ENCODE results near the gene PNPLA2. TPM values are rescaled to one million over a fixed set of nuclear protein-coding genes. Genes with fewer than 3 reads are reported as not detected.

PNPLA2 gene
- total RNA-seq, 1 donor from 2014 or later: 40.5 TPM

DNA sequence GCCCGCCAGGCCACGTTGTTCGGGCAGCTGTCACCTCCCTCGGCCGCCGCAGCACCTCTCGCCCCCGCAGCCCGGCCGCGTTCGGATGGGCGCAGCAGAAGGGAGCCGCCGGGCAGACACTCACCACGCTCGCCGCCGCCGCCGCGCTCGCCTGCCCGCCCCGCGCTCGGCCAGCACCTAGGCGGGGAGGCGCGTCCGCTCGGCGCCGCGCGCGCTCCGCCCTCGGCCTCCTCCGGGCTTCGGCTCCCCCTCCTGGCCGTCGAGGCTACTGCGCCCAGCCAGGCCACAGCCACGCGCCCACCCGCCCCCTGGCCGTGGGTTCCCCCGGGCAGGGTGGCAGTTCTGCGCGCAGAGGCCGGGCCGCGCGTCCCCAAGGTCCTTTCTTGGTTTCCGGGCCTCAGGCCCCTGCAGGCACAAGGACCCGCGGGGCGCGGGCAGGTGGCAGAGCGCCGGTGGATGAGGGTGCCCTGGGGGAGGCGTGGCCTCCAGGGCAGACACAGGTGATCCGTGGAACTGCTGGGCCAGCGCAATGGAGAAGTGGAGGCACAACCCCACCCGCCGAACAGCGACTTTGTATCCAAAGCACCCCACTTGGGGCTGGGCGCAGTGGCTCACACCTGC, 20.5 kb upstream of the PNPLA2 start, which contains the start of gene SLC25A22:
Gene SLC25A22 (minus strand): TSS at position 189 of the 621 bp plus-strand sequence. CDS start 3,275 bp downstream, outside the sequence.
- peak; percentile 94 for TF ChIP-seq CTCF (IDR thresholded peaks at IDR 0.05; ENCODE audit: unreplicated experiment)
- H3K27me3 Mint-ChIP-seq (ENCODE audit: unreplicated experiment): peaks cover 10% of the 10 kb centered on the region
- H3K4me1 Mint-ChIP-seq (ENCODE audit: unreplicated experiment): no peaks in the 10 kb centered on the region
- peak within 1 kb of the TSS; percentile 83 for H3K4me3 Mint-ChIP-seq (ENCODE audit: unreplicated experiment)
- no peaks in the 10 kb centered on the region for H3K36me3 Mint-ChIP-seq (ENCODE audit: low read depth, unreplicated experiment)
- no peaks in the 10 kb centered on the region for H3K9me3 Mint-ChIP-seq (ENCODE audit: unreplicated experiment)
- peak; percentile 95 for DNase-seq (ENCODE audit: low spot score)
- H3K27ac Mint-ChIP-seq (ENCODE audit: unreplicated experiment): no peak within 1 kb of the TSS

GRCh38 chr11:799641-800316, 18.9 kb upstream of the PNPLA2 start:
- TF ChIP-seq CTCF (IDR thresholded peaks at IDR 0.05; ENCODE audit: unreplicated experiment): no peak
- Mint-ChIP-seq H3K36me3 (ENCODE audit: low read depth, unreplicated experiment) (no peaks in the 10 kb centered on the region), H3K4me1 (ENCODE audit: unreplicated experiment) (no peaks in the 10 kb centered on the region), H3K9me3 (ENCODE audit: unreplicated experiment) (no peaks in the 10 kb centered on the region), H3K27ac (ENCODE audit: unreplicated experiment) (no peak overlapping the region), H3K4me3 (ENCODE audit: unreplicated experiment) (no peak overlapping the region), H3K27me3 (ENCODE audit: unreplicated experiment) (peaks cover 12% of the 10 kb centered on the region)
- DNase-seq (ENCODE audit: low spot score): no peak

- H3K4me1 Mint-ChIP-seq (ENCODE audit: unreplicated experiment): no peaks in the 10 kb centered on the region
- peaks cover 12% of the 10 kb centered on the region for H3K27me3 Mint-ChIP-seq (ENCODE audit: unreplicated experiment)
- H3K4me3 Mint-ChIP-seq (ENCODE audit: unreplicated experiment): no peak overlapping the region
- TF ChIP-seq CTCF (IDR thresholded peaks at IDR 0.05; ENCODE audit: unreplicated experiment): no peak
- no peak for DNase-seq (ENCODE audit: low spot score)
- no peak overlapping the region for H3K27ac Mint-ChIP-seq (ENCODE audit: unreplicated experiment)
- no peaks in the 10 kb centered on the region for H3K9me3 Mint-ChIP-seq (ENCODE audit: unreplicated experiment)
- no peaks in the 10 kb centered on the region for H3K36me3 Mint-ChIP-seq (ENCODE audit: low read depth, unreplicated experiment)
Measured at GRCh38 chr11:800473-800872, 18.2 kb upstream of the PNPLA2 start.

DNA sequence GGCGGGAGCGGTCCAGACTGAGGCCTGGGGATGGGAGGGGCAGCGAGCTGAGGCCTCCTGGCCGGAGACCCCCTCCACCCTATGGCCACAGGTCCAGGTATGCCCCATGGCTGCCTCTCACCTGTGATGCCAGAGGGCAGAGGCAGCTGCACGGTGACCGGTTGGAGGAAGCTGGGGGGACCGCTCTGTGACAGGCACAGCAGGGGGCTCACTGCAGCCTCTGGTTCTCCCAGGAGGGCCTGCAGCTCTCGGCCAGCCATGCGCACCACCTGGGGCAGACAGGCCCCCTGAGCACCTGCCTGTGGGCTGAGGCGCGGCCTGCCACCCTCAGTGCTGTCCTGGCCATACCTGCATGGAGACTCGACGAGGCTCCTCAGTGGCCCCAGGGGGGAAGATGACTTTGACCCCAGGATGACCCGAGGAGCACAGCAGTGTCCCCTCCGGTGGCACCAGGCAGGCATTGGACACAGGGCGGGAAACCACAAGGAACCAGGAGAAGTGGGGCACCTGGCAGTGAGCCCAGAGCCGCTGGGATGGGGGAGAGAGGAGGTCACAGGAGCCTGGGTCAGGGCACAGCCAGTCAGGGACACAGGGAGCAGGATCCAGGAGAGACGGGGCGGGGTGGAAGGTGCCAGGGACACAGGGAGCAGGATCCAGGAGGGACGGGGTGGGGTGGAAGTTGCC, 17.5 kb upstream of the PNPLA2 start:
- H3K4me3 Mint-ChIP-seq (ENCODE audit: unreplicated experiment): no peak overlapping the region
- no peaks in the 10 kb centered on the region for H3K9me3 Mint-ChIP-seq (ENCODE audit: unreplicated experiment)
- H3K4me1 Mint-ChIP-seq (ENCODE audit: unreplicated experiment): no peaks in the 10 kb centered on the region
- peaks cover 12% of the 10 kb centered on the region for H3K27me3 Mint-ChIP-seq (ENCODE audit: unreplicated experiment)
- no peaks in the 10 kb centered on the region for H3K36me3 Mint-ChIP-seq (ENCODE audit: low read depth, unreplicated experiment)
- DNase-seq (ENCODE audit: low spot score): no peak
- H3K27ac Mint-ChIP-seq (ENCODE audit: unreplicated experiment): no peak overlapping the region
- TF ChIP-seq CTCF (IDR thresholded peaks at IDR 0.05; ENCODE audit: unreplicated experiment): no peak
